Measurements from ENCODE around the gene CD248.
"Not testable (repeated sequence)": the region's sequence is repeated elsewhere in the genome, so short reads cannot be mapped to it uniquely, and the experiment has no call there.

Gene CD248

GRCh38 chr11:66283461-66284105 is 33.3 kb downstream of the CD248 start:
- in situ Hi-C loops (cut with HindIII; ENCODE audit: low pct_ligation_motif_present, low pct_unique_long_range_greater_than_20kb, low sequenced_read_pairs) = no loop called here
- DNase-seq = no peak

GRCh38 chr11:66282468-66283455 is 34.1 kb downstream of the CD248 start:
- DNase-seq = peak; percentile 82
- in situ Hi-C loops (cut with HindIII; ENCODE audit: low pct_ligation_motif_present, low pct_unique_long_range_greater_than_20kb, low sequenced_read_pairs) = no loop called here

DNA sequence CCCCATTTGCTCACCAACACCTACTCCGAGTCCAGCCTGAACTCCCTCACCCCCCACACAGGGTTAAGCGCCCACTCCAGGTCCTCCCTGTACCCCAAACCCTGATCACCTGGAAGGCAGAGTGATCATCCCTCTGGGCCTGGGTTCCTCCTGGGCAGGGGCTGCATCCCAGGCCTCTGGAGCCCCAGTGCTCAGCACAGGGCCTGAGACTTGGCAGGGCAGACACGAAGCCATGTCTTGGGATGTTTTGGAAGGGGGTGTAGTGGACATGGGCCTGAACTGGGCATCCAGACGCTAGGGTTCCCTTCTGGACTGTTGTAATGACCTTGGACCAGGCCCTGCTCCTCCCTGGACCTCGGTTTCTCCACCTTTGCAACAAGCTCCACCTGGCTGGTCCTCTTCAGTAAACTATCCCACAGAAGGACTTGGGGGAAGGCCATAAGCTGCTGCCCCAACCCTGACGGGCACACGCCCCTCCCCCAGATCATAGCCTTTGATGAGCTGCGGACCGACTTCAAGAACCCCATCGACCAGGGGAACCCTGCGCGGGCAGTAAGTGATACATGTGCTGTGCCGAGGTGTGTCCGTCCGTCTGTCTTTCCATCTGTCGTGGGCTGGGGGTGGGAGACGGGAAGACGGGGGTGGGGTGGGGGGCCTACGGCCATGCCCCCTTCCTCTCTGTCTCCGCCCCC is 34.9 kb downstream of the CD248 start:
- DNase-seq = no peak
- in situ Hi-C loops (cut with HindIII; ENCODE audit: low pct_ligation_motif_present, low pct_unique_long_range_greater_than_20kb, low sequenced_read_pairs) = no loop called here

DNA sequence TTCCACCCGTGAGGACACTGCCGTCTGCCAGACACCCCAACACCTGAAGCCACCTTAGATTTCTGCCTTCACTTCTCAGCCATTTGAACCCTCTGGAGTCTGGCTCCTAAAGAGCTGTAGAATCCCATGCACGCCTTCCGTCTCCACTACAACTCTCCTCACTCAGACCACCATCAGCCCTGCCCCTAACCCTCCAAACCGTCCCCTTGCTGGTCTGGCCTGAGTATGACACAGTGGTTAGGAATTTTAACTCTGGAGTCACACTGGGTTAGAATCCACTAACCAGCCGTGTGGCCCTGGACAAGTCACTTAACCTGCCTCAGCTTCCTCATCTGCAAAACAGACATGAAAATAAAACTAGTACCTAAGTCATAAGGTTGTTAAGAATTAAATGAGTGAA is 35.8 kb downstream of the CD248 start:
- DNase-seq = no peak
- in situ Hi-C loops (cut with HindIII; ENCODE audit: low pct_ligation_motif_present, low pct_unique_long_range_greater_than_20kb, low sequenced_read_pairs) = no loop called here

DNA sequence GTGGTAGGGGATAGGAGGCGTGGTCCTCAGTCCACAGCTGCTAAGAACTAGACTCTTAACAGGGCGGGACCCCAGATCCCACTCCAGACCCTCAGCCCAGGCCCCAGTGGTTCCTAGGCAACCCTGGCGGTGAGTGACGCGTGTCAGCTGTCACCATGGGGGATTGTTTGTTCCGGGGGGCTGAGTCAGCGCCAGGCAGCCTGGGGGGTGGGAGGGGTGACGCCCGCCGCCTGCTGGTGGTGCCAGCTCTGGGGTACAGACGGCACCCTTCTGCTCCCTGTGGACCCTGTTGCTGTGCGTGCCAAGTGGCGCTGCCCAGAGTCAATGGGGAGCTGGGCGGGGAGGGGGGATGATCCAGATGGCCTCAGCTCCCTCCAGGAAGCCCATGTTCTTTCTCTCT is 36.4 kb downstream of the CD248 start:
- in situ Hi-C loops (cut with HindIII; ENCODE audit: low pct_ligation_motif_present, low pct_unique_long_range_greater_than_20kb, low sequenced_read_pairs) = no loop called here

GRCh38 chr11:66279092-66279734 is 37.6 kb downstream of the CD248 start:
- no peak for DNase-seq

More for the DNA sequence above, 36.4 kb downstream of the CD248 start:
- DNase-seq = no peak

DNA sequence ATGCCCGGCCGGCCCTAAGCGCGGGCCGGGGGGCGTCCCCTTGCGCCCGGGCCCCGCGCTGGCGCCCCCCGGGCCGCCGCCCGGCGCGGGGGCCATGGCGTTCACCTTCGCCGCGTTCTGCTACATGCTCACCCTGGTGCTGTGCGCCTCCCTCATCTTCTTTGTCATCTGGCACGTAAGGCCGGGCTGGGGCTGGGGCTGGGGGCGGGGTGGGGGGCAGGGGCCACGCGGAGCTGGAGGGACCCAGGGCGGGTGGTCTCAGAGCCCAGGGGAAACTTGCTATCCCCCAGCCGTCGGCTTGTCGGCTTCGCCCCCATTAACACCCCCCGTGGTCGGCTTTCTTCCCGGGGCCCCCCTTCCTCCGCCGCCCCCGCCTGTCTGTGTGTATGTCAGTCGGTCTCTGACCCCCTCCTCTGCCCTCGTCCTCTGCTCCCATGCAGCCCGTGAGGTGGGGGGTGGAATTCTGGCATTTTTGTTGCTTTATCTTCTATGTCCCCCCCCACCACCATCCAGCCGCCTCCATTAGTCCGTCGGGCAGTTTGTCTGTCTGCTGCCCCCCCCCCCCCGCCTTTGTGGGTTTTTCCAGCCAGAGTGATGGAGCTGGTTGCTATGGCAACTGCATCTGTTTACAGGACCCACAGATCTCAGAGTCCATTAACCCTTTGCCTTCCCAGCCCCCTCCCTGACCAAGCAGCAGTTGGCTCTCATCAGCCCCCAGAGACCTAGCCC is 38.3 kb downstream of the CD248 start:
- DNase-seq = no peak
- in situ Hi-C loops (cut with HindIII; ENCODE audit: low pct_ligation_motif_present, low pct_unique_long_range_greater_than_20kb, low sequenced_read_pairs) = no loop called here

More at GRCh38 chr11:66279092-66279734, 37.6 kb downstream of the CD248 start:
- in situ Hi-C loops (cut with HindIII; ENCODE audit: low pct_ligation_motif_present, low pct_unique_long_range_greater_than_20kb, low sequenced_read_pairs) = no loop called here

- in situ Hi-C loops (cut with HindIII; ENCODE audit: low pct_ligation_motif_present, low pct_unique_long_range_greater_than_20kb, low sequenced_read_pairs) = no loop called here
- peak; percentile 15 for DNase-seq
These were observed 39.1 kb downstream of the CD248 start, which contains the start of gene CNIH2 for GRCh38 chr11:66277471-66278362. CNIH2 (plus strand) TSS chr11:66278175; CDS start chr11:66278457, 282 bp downstream.

GRCh38 chr11:66277064-66277463 is 39.8 kb downstream of the CD248 start:
- DNase-seq; in situ Hi-C loops (cut with HindIII; ENCODE audit: low pct_ligation_motif_present, low pct_unique_long_range_greater_than_20kb, low sequenced_read_pairs): not testable (repeated sequence)

GRCh38 chr11:66276619-66277018 is 40.2 kb downstream of the CD248 start:
- in situ Hi-C loops (cut with HindIII; ENCODE audit: low pct_ligation_motif_present, low pct_unique_long_range_greater_than_20kb, low sequenced_read_pairs) = not testable (repeated sequence)

DNA sequence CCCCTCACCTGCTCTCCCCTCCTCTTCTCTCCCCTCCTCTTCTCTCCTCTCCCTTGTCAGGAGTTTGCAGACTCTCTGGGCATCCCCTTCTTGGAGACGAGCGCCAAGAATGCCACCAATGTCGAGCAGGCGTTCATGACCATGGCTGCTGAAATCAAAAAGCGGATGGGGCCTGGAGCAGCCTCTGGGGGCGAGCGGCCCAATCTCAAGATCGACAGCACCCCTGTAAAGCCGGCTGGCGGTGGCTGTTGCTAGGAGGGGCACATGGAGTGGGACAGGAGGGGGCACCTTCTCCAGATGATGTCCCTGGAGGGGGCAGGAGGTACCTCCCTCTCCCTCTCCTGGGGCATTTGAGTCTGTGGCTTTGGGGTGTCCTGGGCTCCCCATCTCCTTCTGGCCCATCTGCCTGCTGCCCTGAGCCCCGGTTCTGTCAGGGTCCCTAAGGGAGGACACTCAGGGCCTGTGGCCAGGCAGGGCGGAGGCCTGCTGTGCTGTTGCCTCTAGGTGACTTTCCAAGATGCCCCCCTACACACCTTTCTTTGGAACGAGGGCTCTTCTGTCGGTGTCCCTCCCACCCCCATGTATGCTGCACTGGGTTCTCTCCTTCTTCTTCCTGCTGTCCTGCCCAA is 40.7 kb downstream of the CD248 start:
- in situ Hi-C loops (cut with HindIII; ENCODE audit: low pct_ligation_motif_present, low pct_unique_long_range_greater_than_20kb, low sequenced_read_pairs) = no loop called here
- no peak for DNase-seq

More at GRCh38 chr11:66276619-66277018, 40.2 kb downstream of the CD248 start:
- not testable (repeated sequence) for DNase-seq

- in situ Hi-C loops (cut with HindIII; ENCODE audit: low pct_ligation_motif_present, low pct_unique_long_range_greater_than_20kb, low sequenced_read_pairs) = no loop called here
- no peak for DNase-seq
These were observed 41.4 kb downstream of the CD248 start for GRCh38 chr11:66275396-66275795.

- in situ Hi-C loops (cut with HindIII; ENCODE audit: low pct_ligation_motif_present, low pct_unique_long_range_greater_than_20kb, low sequenced_read_pairs) = no loop called here
- DNase-seq = no peak
These were observed 42.6 kb downstream of the CD248 start for GRCh38 chr11:66274219-66274618.

- DNase-seq = no peak
- in situ Hi-C loops (cut with HindIII; ENCODE audit: low pct_ligation_motif_present, low pct_unique_long_range_greater_than_20kb, low sequenced_read_pairs) = no loop called here
These were observed 44.2 kb downstream of the CD248 start for GRCh38 chr11:66272596-66272995.

DNA sequence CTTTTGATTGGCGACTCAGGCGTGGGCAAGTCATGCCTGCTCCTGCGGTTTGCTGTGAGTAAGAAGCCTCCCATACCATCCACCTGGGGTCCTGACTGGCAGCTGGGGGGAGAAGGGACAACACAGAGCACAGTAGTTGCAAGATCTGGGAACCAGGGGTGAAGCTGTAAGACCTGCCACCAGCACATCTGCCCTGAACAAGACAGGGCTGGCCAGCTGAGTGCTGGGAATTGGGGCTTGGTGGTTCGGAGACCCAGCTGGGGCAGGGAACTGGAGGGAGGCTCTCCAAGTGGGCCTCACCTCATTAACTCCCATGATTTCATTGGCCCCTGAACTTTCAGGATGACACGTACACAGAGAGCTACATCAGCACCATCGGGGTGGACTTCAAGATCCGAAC is 45.0 kb downstream of the CD248 start:
- in situ Hi-C loops (cut with HindIII; ENCODE audit: low pct_ligation_motif_present, low pct_unique_long_range_greater_than_20kb, low sequenced_read_pairs) = no loop called here
- DNase-seq = no peak
